ENCODE results near the gene ZSWIM4. TPM values are rescaled to one million over a fixed set of nuclear protein-coding genes. Genes with fewer than 3 reads are reported as not detected.

The ZSWIM4 gene
- total and polyA plus RNA-seq, 10 of the 15 experiments (the other 5 are each of a cell fraction or from before 2014, with no cell fraction given), result 0.73 to 11.1 (median 1.8) TPM; not detected in 2

DNA sequence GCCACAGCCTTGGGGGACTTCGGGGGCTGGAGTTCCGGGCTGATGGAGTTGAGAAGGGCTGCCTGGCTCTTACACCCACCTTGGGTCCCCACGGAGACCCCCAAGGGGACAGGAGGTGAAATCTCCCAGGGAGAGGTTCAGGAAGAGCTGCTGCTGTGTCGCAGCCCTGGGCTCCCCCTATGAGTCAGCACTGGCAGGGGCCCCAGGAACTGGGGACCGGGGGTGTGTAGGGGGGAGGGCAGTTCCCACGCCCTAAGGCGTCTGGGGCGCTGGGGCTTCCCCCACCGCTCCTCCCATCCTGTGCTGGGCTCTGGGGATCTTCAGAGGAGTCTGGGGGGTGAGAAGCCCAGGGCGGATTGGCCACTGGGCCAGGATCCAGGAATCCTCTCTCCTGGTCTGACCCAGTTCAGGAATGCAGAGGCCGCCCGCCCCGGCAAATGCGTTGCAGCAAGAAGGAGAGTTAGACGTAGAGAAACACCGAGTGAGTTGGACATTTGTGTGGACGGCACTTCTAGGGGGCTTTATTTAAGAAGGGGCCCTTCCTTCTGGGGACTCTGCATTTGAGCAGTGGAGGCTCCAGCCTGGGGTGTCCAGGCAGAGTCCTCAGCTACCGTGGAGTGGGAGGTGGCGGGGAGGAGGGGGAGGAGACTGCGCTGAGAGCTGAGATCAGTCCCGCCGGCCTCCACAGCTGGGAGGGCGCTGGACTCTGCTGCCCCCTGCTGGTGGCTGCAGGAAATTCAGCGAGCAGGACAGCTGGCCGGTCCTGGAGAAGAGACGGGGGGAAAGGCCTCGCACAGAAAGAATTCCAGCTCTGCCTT is 66.7 kb downstream of the ZSWIM4 start (continued):
- TF ChIP-seq, protein P1, sequence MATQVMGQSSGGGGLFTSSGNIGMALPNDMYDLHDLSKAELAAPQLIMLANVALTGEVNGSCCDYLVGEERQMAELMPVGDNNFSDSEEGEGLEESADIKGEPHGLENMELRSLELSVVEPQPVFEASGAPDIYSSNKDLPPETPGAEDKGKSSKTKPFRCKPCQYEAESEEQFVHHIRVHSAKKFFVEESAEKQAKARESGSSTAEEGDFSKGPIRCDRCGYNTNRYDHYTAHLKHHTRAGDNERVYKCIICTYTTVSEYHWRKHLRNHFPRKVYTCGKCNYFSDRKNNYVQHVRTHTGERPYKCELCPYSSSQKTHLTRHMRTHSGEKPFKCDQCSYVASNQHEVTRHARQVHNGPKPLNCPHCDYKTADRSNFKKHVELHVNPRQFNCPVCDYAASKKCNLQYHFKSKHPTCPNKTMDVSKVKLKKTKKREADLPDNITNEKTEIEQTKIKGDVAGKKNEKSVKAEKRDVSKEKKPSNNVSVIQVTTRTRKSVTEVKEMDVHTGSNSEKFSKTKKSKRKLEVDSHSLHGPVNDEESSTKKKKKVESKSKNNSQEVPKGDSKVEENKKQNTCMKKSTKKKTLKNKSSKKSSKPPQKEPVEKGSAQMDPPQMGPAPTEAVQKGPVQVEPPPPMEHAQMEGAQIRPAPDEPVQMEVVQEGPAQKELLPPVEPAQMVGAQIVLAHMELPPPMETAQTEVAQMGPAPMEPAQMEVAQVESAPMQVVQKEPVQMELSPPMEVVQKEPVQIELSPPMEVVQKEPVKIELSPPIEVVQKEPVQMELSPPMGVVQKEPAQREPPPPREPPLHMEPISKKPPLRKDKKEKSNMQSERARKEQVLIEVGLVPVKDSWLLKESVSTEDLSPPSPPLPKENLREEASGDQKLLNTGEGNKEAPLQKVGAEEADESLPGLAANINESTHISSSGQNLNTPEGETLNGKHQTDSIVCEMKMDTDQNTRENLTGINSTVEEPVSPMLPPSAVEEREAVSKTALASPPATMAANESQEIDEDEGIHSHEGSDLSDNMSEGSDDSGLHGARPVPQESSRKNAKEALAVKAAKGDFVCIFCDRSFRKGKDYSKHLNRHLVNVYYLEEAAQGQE (IDR thresholded peaks at IDR 0.05; ENCODE audit: low read depth, low read length), result no peak; the same call in 1 of the 2 replicates
- TF ChIP-seq BRCA1 (IDR thresholded peaks at IDR 0.05; ENCODE audit: low read depth, low read length) (no peak), RAD21 (IDR thresholded peaks at IDR 0.05; ENCODE audit: insufficient read depth, low read depth, low read length) (peak; percentile 96), STAT1 (conservative IDR thresholded peaks at IDR 0.05) (peak; percentile 44; the same call in 1 of the 2 replicates), ETV6 (conservative IDR thresholded peaks at IDR 0.05 in 1 of 2, IDR thresholded peaks at IDR 0.05 in 1 of 2; ENCODE audit: borderline replicate concordance in 1 of 2, low read depth in 1 of 2) (peak in 1 of 2 experiments; percentile 68; a peak in 1 of 4 replicates), SUPT20H (IDR thresholded peaks at IDR 0.05; ENCODE audit: borderline replicate concordance, control insufficient read depth, low read depth, low read length) (no peak), PML (IDR thresholded peaks at IDR 0.05; ENCODE audit: low read length) (peak; percentile 62; the same call in 1 of the 2 replicates), CREM (IDR thresholded peaks at IDR 0.05; ENCODE audit: low read depth) (peak; percentile 82), IRF4 (IDR thresholded peaks at IDR 0.05; ENCODE audit: low read depth, low read length) (no peak), JUNB (IDR thresholded peaks at IDR 0.05) (peak; percentile 94), CBX5 (IDR thresholded peaks at IDR 0.05; ENCODE audit: low read depth) (0 out of 2 replicates have a peak, but pooled peaks have one; percentile 70), ZBTB4 (CRISPR knock-in tag; IDR thresholded peaks at IDR 0.05) (no peak), NR2C1 (IDR thresholded peaks at IDR 0.05) (no peak), PBX3 (IDR thresholded peaks at IDR 0.05; ENCODE audit: insufficient replicate concordance, low read depth, low read length) (no peak), NBN (IDR thresholded peaks at IDR 0.05) (peak; percentile 88; the same call in 1 of the 2 replicates), EZH2 (IDR thresholded peaks at IDR 0.05; ENCODE audit: borderline replicate concordance, control insufficient read depth, low read depth, low read length) (no peak), POU2F2 (IDR thresholded peaks at IDR 0.05; ENCODE audit: borderline replicate concordance, low read depth, low read length) (peak; percentile 72; the same call in 2 of the 3 replicates)
- TF ChIP-seq, protein P2, sequence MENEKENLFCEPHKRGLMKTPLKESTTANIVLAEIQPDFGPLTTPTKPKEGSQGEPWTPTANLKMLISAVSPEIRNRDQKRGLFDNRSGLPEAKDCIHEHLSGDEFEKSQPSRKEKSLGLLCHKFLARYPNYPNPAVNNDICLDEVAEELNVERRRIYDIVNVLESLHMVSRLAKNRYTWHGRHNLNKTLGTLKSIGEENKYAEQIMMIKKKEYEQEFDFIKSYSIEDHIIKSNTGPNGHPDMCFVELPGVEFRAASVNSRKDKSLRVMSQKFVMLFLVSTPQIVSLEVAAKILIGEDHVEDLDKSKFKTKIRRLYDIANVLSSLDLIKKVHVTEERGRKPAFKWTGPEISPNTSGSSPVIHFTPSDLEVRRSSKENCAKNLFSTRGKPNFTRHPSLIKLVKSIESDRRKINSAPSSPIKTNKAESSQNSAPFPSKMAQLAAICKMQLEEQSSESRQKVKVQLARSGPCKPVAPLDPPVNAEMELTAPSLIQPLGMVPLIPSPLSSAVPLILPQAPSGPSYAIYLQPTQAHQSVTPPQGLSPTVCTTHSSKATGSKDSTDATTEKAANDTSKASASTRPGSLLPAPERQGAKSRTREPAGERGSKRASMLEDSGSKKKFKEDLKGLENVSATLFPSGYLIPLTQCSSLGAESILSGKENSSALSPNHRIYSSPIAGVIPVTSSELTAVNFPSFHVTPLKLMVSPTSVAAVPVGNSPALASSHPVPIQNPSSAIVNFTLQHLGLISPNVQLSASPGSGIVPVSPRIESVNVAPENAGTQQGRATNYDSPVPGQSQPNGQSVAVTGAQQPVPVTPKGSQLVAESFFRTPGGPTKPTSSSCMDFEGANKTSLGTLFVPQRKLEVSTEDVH (IDR thresholded peaks at IDR 0.05; ENCODE audit: low read depth, partially characterized antibody), result no peak

Data from GM12878 (cell line).